ENCODE results near the gene KRT86.
"Not testable (repeated sequence)": the region's sequence is repeated elsewhere in the genome, so short reads cannot be mapped to it uniquely, and the experiment has no call there.

Gene KRT86

GRCh38 chr12:52270541-52271070 is 3.8 kb upstream of the KRT86 start:
- no peak for ATAC-seq

GRCh38 chr12:52271158-52271557 is 3.3 kb upstream of the KRT86 start:
- no peak for ATAC-seq

GRCh38 chr12:52275686-52276085 is 1.2 kb downstream of the KRT86 start:
- no peak for ATAC-seq

- no peak for ATAC-seq
Measured at GRCh38 chr12:52277486-52278245, 3.2 kb downstream of the KRT86 start.

- ATAC-seq, result peak; percentile 77 to 86
Measured at GRCh38 chr12:52278575-52279421, 4.4 kb downstream of the KRT86 start.

GRCh38 chr12:52279422-52280318 is 5.2 kb downstream of the KRT86 start:
- no peak for ATAC-seq

- ATAC-seq, result no peak
Measured at GRCh38 chr12:52280319-52280795, 5.9 kb downstream of the KRT86 start.

- no peak for ATAC-seq
Measured at GRCh38 chr12:52280796-52281560, 6.5 kb downstream of the KRT86 start.

- ATAC-seq, result no peak
Measured at GRCh38 chr12:52284562-52285171, 10.2 kb downstream of the KRT86 start.

GRCh38 chr12:52285172-52285745 is 10.8 kb downstream of the KRT86 start:
- no peak for ATAC-seq

GRCh38 chr12:52285851-52286530 is 11.5 kb downstream of the KRT86 start:
- ATAC-seq, result no peak

- ATAC-seq, result not testable (repeated sequence)
Measured at GRCh38 chr12:52286857-52287785, 12.7 kb downstream of the KRT86 start.

GRCh38 chr12:52287816-52288805 is 13.7 kb downstream of the KRT86 start:
- ATAC-seq, result not testable (repeated sequence)

GRCh38 chr12:52290483-52291134 is 16.2 kb downstream of the KRT86 start:
- not testable (repeated sequence) for ATAC-seq

- no peak for ATAC-seq
Measured at GRCh38 chr12:52291267-52291935, 17.0 kb downstream of the KRT86 start, which contains the start of gene KRT81. Gene KRT81 (minus strand): TSS chr12:52291534. CDS start chr12:52291465, 69 bp downstream.

- ATAC-seq, result no peak
Measured at GRCh38 chr12:52293926-52294325, 19.5 kb downstream of the KRT86 start.
